GM13976 (cell line): ENCODE results near the gene ERGIC1.

Experiments used
- DNase-seq: peaks from one replicate; pipeline ENCODE4 v3.0.0; 2012; ENCODE audit warnings: low spot score
- CTCF ChIP-seq: IDR thresholded peaks from 2 replicates; pipeline ENCODE4 v1.5.1; 2012; ENCODE audit warnings: borderline replicate concordance, mild to moderate bottlenecking; ENCODE audit not compliant: insufficient read depth; ENCODE audit errors: extremely low read depth, missing control alignments, control extremely low read depth
- in situ Hi-C: fragments of 300-500 bp; cut with MboI; formaldehyde crosslinking; loops from one replicate; pipeline ENCODE4 v1.12.0; 2022; ENCODE audit warnings: low sequenced_read_pairs, mixed read lengths, inconsistent platforms; ENCODE audit not compliant: unreplicated experiment

Gene ERGIC1

GRCh38 chr5:172942556-172942955 lies 108.5 kb downstream of the ERGIC1 start:
- no peak for TF ChIP-seq CTCF
- no peak for DNase-seq
- in situ Hi-C loops = no loop called here

GRCh38 chr5:172943283-172943841 lies 109.3 kb downstream of the ERGIC1 start:
- in situ Hi-C loops = no loop called here
- no peak for DNase-seq
- TF ChIP-seq CTCF = no peak

GRCh38 chr5:172943906-172944305 lies 109.9 kb downstream of the ERGIC1 start:
- in situ Hi-C loops = no loop called here
- no peak for DNase-seq
- no peak for TF ChIP-seq CTCF

GRCh38 chr5:172944741-172945140 lies 110.7 kb downstream of the ERGIC1 start:
- in situ Hi-C loops = no loop called here
- no peak for DNase-seq
- TF ChIP-seq CTCF = no peak

- no peak for TF ChIP-seq CTCF
- no peak for DNase-seq
- in situ Hi-C loops = no loop called here
Measured at GRCh38 chr5:172945151-172945550, 111.1 kb downstream of the ERGIC1 start.

- no peak for TF ChIP-seq CTCF
- in situ Hi-C loops = no loop called here
Measured at GRCh38 chr5:172946146-172946545, 112.1 kb downstream of the ERGIC1 start.

GRCh38 chr5:172949426-172949825 lies 115.4 kb downstream of the ERGIC1 start:
- TF ChIP-seq CTCF = no peak
- no peak for DNase-seq
- in situ Hi-C loops = no loop called here

More at GRCh38 chr5:172946146-172946545, 112.1 kb downstream of the ERGIC1 start:
- DNase-seq = no peak
